ENCODE results near the gene EXOSC1.
"Not testable (repeated sequence)": the region's sequence is repeated elsewhere in the genome, so short reads cannot be mapped to it uniquely, and the experiment has no call there.

Gene EXOSC1
- total RNA-seq: 42.6 to 57.6 (median 47.9) reads per million in 4 experiments

DNA sequence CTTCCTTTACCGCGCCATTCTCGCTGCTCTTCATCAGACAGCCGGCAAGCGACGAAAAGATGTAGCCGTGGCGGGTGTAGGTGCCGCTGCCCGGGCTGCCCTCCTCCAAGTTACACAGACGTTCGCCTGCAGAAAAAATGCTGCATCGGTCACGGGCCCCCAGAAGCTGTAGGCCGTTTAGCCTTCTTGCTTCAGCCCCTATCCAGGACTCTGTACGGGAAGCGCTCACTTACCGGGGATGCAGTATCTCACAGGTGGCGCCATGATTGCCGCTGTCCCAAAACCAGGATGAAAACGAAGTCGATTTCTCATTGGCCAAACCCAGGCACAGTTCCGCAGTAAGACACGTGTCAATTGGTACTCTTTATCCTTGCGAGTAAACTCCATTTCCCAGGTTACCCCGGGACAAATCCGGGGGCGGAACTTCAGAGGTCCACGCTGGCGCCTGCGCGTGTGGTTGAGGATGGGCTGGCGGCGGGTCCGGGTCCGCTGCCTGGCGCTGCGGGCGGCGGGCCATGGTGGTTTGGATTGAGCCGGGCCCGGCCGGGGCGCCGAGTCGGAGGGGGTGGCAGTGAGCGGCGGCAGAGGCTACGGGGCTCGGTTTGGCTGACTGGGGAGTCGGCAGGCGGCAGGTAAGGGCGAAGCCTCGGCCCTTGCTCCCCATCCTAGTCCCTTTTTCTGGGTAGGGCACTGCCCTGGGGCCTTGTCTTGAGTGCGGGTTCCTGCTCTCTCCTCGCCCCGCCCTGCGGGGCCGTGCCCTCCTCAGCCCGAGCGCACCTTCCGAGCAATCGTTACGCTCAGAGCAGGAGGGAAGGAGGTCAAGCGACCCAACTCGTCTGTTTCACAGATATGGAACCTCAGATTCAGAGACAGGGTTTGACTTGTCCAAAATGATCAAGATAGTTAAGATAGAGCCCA lies at the start of gene EXOSC1, which contains the start of gene ZDHHC16:
TSS of gene EXOSC1 (minus strand) at position 285 of the 918 bp plus-strand sequence. CDS start at position 264, 21 bp downstream.
TSS of gene ZDHHC16 (plus strand) at position 454 of the 918 bp plus-strand sequence. CDS start 5,501 bp downstream, outside the sequence.
- DNase-seq: peak; percentile 80

DNA sequence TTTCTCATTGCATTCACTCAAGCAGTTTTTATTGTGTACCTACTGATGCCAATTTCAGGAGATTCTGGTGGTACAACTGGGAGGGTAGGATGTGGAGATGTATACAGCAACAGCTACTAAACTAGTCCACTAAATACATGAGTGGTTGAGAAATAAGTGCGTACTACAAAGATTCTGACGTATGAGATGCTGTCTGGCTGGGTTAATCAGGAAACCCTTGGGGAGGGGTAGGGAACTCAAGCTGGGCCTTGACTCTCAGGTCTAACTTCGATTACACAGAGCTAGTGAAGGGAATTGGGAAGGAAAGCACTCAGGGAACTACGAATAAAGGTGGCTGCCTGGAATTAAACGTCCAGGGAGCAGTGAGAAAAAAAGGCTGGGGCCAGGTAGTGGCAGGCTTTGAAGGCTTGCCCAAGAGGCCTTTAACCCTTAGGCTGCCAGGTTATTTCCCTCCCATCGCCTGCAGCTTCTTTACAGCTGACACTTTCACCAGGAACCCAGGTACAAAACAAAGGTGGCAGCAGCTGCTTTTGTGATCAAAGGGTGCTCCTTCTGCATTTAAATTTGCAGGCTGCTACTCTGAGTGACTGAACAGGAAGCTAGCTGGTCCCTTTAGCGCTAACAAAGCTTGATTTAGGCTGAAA lies 49.2 kb upstream of the EXOSC1 start:
- DNase-seq: no peak

GRCh38 chr10:97494151-97494550 lies 48.3 kb upstream of the EXOSC1 start:
- no peak for DNase-seq

- no peak for DNase-seq
Measured at GRCh38 chr10:97490592-97490991, 44.8 kb upstream of the EXOSC1 start.

DNA sequence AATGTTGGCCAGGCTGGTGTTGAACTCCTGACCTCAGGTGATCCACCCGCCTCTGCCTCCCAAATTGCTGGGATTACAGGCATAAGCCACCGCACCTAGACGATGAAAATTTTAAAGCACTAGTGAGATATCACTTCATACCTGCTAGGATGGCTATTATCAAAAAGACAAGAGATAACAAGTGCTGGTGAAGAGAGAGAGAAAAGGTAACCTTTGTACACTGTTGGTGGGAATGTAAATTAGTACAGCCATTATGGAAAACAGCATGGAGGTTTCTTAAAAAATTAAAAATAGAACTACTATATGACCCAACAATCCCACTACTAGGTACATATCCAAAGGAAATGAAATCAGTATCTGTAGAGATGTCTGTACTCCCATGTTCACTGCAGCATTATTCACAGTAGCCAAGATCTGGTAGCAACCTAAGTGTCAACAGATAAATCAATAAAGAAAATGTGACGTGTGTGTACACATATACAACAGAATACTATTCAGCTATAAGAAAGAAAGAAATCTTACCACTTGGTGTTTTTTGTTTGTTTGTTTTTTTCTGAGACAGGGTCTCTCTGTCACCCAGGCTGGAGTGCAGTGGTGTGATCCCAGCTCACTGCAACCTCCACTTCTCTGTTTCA lies 40.0 kb upstream of the EXOSC1 start:
- DNase-seq: no peak

- no peak for DNase-seq
Measured at GRCh38 chr10:97483921-97484320, 38.1 kb upstream of the EXOSC1 start.

DNA sequence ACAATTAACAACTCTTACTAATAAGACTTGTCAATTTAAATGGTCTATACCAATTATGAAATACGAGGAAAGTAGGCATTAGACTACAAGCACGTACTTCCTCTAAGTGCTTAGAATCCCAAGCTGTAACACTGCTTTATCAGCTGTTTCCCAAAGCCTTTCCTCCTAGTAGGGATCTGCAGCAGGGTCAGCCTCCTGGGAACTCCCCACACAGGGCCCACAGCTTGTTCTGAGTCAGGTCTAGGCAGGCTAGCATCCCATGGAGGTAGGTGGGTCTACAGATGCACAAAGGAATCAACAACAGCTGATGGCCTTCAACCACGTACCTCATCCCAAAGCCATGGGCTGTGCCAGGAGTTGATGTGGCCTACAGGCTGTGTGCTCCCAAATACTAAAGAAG lies 37.7 kb upstream of the EXOSC1 start:
- DNase-seq: no peak

DNA sequence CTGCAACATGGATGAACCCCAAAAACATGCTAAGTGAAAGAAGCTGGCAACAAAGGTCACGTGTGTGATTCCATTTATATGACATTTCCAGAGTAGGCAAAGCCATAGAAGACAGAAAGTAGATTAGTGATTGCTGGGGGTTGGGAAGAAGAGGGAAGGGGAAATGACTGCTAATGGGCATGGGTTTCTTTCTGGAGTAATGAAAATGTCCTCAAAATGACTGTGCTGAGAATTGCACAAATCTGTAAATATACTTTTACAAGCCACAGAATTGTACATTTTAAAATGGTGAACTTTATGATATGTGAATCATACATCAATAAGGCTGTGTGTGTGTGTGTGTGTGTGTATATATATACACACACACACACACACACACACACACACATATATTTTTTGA lies 36.6 kb upstream of the EXOSC1 start:
- DNase-seq: no peak

DNA sequence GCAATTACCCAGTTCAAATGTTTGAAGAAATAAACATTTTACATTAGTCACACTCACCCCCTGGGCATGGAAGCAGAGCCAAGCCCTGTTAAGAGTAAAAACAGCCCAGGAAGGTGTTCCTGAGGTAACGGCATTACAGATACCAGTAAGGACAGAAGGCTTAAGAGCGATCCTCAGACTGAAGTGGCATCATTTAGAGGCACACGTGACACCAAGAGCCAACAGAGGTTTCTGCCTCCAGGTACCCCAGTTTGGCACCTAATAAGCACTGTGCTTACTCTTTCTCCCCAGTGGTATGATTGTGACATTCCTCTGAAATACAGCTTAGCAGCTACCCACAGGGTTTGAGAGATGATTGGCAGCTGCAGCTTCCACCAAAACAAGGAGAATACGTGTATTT lies 35.3 kb upstream of the EXOSC1 start:
- no peak for DNase-seq

- no peak for DNase-seq
Measured at GRCh38 chr10:97479939-97480338, 34.1 kb upstream of the EXOSC1 start.

- not testable (repeated sequence) for DNase-seq
Measured at GRCh38 chr10:97479410-97479809, 33.6 kb upstream of the EXOSC1 start.

DNA sequence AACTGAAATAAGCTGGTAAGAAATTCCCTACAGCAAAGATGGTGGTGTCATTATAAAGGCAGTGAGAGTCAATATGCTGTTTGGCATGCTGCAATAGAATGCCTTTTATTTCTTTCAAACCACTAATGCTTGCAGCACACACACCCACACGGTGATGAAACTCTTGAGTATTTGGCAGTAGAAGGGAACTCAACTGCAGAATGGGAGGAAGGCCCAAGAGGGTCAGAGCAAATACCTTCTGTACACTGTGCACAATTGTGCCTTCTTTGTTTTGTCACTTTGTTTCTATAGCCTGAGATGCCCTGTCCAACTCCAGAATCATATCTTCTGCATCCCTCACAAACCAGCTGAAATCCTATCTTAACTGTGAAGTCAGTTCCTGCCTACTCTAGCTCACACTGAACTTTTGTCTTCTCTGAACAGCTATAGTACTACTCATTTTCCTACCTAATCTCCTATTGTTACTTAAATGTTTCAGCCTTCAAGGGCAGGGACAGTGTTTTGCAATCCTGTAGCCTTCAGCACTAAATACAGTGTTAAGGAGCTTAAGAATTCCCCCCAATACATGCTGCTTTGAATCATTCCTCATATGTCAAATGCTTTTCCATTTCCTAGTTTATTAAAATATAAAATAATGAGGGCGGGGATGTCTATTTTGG lies 30.3 kb upstream of the EXOSC1 start:
- DNase-seq: no peak

DNA sequence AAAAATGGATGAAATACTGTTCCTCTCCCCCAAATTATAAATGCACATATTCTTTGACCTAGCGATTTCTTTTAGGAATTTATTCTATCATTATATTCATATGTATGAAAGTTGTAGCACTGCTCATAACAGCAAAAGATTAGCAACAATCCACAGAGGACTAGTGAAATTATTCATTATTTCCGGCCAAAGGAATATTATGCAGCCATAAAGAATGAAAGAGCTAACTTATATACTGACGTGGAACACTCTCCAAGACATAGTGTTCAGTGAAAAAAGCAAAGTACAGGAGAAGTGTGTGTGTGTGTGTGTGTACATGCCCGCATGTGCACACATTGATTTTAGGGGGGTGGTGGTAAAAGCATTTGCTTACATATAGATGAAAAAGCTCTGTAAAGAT lies 29.1 kb upstream of the EXOSC1 start:
- no peak for DNase-seq

- DNase-seq: not testable (repeated sequence)
Measured at GRCh38 chr10:97468781-97469180, 23.0 kb upstream of the EXOSC1 start.

GRCh38 chr10:97468162-97468561 lies 22.4 kb upstream of the EXOSC1 start:
- no peak for DNase-seq

DNA sequence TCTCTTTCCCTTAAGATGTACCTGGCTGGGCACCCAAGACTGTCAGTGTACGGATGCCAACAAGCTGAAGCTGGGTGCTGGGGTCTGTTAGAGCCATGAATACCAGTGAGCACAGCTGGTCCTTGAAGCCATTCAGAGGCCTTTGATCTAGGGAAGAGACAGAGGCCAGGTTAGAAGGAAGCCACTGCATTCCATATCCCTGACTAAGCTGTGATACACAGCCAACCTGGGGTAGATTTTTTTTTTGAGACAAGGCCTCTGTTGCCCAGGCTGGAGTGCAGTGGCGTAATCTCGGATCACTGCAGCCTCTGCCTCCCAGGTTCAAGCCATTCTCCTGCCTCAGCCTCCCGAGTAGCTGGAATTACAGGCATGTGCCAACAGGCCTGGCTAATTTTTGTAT lies 20.9 kb upstream of the EXOSC1 start:
- DNase-seq: no peak

- DNase-seq: no peak
Measured at GRCh38 chr10:97465982-97466381, 20.2 kb upstream of the EXOSC1 start.

GRCh38 chr10:97464226-97464625 lies 18.4 kb upstream of the EXOSC1 start:
- no peak for DNase-seq

DNA sequence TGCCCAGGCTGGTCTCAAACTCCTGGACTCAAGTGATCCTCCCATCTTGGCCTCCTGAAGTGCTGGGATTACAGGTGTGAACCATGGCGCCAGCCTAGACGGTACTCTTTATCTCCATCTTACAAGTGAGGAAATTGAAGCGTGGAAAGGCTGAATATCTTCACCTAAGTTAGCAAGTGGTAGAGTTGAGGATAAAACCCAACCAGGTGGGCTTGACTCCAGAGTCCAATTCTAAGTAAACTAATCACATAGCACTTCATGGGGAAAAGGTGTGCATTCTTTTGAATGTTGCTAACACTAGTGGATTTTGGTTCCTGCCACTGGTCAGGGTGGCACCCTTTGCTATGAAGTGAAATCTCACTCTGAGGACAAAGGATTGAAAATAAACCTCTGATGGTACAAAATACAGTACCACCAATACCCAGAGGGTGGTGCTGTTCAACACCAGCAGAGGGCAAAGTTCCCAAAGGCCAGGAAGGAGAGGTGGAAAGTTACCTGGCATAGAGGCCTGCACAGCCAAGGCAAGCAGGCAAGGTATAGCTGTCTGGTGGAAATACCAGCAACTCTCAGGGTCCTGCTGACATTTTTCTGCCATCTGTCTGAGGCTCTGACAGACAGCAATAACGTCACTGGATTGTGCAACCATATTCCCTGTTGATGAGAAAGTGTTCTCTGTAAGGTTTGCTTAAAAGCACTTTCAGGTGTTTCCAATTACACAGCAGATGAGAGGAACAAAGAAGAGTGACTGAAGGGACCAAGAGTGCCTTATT lies 17.7 kb upstream of the EXOSC1 start:
- DNase-seq: no peak

DNA sequence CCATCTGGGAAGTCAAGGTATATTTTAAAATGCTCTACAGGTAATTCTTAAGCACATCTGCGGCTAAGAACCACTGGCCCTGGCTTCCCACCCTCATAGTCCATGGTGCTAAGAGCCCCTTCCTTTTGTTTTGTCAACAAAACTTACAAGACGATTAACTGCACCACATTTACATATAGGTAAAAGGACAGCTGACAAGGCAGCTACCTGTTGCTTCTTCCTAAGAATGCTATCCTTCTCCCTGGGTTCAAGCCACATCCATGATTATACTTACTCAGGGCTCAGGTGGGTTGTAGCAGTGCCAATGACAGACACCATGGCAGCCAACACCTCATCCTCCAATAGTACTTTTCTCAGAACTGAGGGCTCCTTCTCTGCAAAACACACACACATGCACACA lies 16.5 kb upstream of the EXOSC1 start:
- DNase-seq: no peak

- no peak for DNase-seq
Measured at GRCh38 chr10:97459933-97460332, 14.1 kb upstream of the EXOSC1 start.

- no peak for DNase-seq
Measured at GRCh38 chr10:97459111-97459510, 13.3 kb upstream of the EXOSC1 start.
